GM19193 (cell line): ENCODE data around the gene NRM.

Experiments used
- POLR2A ChIP-seq: IDR thresholded peaks from 4 replicates; pipeline ENCODE4 v1.6.1; 2011; ENCODE audit not compliant: insufficient read depth, insufficient read length; ENCODE audit errors: extremely low read depth

NRM gene

DNA sequence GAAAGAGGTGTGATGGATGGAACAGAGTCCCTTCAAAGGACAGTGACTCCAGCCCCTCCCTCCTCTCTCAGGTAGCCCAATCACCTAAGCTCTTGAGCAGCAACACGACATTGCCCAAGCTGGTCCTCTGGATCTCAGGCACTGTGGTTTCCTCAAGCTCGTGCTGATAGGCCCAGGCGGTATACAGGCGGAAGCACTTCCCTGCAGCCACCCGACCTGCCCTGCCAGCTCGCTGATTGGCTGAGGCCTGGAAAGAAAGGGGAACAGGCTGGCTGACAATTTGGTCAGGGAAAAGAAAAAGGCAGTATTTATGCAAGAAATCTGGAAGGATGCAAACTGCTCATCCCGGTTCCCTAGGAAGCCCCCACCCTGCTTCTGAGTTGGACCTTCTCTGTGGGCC, 34.3 kb downstream of the NRM start:
- no peak for TF ChIP-seq POLR2A

DNA sequence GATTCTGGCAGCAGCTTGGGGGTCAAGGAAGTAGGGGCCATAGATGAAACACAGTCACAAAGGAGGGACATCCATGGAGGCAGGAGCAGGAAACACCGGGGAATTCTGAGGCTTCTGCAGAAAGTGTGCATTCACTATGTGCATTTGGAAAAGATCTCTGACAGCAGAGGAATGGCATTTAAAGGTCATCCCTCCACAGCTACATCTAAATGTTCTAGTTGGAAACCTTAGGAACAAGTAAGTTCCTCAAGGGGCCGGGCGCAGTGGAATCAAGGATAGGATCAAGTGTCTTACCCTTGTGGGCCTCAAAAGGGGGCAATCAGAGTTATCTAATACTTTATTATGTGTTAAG, 35.1 kb downstream of the NRM start:
- TF ChIP-seq POLR2A, result no peak

DNA sequence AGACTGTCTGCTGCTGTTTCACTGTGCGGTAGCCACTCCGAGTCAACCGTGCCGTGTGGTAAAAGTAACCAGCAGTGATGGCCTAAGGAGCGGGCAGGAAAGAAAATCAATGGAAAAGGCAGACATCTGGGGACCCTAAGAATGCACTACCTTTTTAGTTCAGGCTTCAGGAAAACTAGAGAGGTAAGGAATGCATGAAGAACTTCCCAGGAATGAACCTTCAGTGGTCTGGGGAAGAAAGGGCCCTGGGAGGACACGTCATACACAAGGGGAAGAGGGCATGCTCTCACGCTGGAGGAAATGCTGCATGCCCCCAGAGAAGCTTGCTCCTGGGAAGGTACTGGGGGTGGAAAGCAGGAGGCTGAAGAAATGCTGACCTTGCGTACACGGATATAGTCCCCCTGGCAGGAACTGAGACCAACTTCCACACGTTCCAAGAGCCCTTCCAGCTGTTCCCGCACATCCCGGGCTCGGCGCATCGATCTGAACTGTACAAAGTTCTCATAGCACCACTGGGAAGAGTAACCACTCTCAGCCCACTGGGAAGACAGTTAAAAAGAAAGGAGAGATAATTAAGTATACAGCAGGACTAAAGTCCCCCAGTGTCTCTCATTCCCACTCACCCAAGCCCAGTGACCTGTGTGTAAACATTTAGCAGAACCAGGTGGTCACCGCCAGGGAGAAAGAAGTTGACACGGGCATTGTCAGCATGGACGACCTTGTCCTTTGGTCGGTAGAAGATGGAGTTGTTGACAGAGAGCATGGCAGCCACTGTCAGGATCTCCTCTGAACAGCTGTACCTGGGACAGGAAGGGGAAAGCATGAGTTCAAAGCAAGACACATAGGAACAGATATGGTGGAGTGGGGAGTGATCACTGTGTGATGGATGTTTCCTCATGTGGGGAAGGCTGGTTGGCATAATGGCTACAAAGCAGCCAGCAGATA, 35.7 kb downstream of the NRM start:
- no peak for TF ChIP-seq POLR2A

DNA sequence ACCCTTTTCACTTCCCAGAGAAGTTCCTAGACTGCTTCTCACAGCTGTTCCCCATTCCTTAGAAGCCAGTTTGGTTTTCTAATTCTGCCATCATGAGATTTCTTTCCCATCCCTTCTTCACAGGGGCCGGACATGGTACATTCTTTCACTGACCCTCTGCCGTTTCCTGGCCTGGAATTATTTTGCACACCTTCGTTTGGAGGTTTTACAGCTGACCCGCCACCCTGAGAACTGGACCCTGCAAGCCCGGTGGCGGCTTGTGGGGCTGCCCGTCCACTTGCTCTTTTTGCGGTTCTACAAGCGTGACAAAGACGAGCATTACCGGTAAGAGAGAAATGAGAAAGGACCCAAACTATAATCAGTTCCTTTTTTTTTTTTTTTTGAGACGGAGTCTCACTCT, 39.6 kb downstream of the NRM start:
- TF ChIP-seq POLR2A, result no peak

DNA sequence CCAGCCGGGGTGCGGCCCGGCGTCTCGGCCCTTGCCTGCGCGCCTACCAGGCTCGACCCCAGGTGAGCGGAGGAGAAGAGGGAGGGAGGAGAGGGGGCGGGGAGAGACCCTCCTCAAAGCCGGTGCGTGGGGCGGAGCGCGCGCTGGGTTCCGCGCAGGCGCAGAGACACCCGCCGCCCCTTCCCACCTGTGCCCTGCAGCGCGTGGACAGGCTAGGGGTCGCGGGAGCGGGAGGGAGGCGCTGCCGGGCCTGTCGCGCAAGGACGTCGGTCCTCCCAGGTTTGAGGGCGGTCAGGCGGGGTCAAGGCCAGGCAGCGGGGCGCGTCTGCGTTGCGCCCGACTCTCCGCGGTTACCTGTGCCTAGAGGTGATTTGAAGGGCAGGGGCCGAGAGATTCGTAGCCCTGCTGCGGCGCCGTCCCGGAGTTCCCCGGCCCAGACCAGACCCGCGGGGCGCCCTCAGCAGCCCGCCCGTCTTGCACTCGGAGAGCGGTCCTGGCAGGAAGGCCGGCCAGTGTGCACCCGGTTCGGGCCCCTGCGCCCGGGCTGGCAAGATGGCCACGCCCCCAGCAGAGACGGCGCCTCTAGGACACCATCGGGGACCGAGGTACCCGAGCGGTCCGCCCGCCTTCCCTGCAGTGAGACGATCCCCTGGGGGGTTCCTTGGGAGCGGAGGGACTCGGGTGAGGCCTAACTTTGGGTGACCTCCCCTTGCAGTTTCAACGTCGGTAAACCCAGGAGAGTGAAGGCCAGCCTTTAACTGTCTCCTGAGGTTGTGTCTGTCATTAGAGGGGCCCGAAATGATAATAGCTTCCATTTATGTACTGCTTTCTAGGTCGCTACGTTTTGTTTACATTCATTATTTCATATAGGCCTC, 43.3 kb downstream of the NRM start:
- peak; percentile 65 for TF ChIP-seq POLR2A

DNA sequence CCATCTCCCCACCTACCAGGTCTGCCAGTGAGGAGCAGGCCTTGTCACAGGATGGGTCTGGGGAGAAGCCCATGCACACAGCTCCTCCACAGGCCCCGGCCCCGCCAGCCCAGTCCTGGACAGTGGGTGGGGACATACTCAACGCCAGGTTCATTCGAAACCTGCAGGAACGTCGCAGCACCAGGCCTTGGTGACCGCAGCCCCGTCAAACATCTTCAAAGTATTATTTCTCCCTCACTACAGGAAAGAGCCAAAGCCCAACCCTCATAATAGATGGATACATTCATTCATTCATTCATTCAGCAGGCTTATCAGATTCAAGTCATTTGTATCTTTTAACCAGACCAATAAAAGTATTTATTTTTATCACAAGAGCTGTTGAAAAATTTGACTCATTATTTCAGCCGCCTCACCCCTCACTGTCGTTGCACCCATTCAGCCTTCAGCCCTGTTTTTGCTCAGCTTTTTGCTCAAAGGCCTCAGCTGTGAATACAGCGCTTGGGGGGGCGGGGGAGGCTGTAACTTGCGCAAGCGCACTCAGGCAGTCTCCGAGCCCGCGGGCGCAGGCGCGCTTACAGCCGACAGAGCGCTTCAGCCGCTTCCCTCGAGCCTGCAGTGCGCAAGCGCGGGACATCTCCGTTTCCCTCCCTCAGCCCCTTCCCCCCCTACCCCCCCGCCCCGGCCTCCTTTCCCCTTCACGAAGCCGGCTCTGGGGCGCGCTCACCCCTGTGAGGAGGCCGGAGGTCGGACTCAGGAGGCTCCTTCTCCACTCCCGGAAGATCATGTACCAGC, 44.1 kb downstream of the NRM start, which contains the start of gene C6orf136:
TSS of gene C6orf136 (plus strand) at position 684 of the 792 bp plus-strand sequence. CDS start at position 783, 99 bp downstream.
- no peak for TF ChIP-seq POLR2A

GRCh38 chr6:30645989-30646388, 44.8 kb downstream of the NRM start:
- TF ChIP-seq POLR2A, result no peak

- no peak for TF ChIP-seq POLR2A
Observed at GRCh38 chr6:30644769-30645168, 46.0 kb downstream of the NRM start.

DNA sequence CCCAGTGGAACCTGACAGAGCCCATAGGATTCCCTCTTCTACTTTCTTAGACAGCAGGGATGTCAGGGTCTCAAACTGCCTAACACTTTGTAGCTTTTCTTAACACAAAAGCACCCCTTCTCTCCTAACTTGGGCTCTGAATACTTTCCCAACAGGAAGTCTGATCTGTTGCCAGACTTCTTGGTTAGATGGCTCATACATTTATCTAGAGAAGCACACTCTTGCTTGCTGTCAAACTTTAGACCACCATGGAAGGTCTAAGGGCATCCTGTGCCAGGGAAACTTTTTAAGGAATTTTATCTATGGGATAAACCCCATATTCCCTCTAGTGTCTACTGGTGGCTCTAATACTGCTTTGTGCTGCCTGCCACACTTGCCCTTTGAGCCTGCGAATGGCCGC, 47.1 kb downstream of the NRM start:
- no peak for TF ChIP-seq POLR2A

GRCh38 chr6:30641048-30641447, 49.7 kb downstream of the NRM start:
- no peak for TF ChIP-seq POLR2A

DNA sequence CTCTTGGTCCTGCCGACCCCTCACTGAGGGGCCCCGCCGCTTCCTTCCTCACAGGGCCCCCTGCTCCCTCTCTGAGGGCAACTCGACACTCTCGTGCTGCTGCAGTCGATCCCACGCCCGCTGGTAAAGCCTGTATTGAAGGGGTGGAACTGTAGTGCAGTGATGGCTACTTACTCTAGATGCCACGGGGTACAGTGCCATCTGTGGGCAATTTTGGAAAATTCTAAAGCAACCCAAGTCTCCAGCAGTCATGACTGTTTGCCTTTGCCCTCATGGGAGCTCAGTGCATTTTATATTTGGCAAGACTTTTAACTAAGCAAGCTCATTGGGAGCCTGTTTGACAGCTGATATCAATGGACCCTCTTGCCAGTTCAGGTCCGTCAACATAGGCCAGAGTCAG, 50.3 kb downstream of the NRM start:
- TF ChIP-seq POLR2A, result no peak
